EL (cell line): ENCODE data around the gene NECTIN4.
A peak's percentile ranks its signal among the peaks of the same experiment; 100 is the strongest.

Experiments
- DNase-seq: peaks from one replicate; pipeline ENCODE4 v3.0.0-alpha.2; 2016

Gene NECTIN4

GRCh38 chr1:161111117-161111516, 21.8 kb upstream of the NECTIN4 start:
- DNase-seq: no peak

GRCh38 chr1:161106431-161106830, 17.1 kb upstream of the NECTIN4 start:
- DNase-seq: no peak

- no peak for DNase-seq
Observed at GRCh38 chr1:161100556-161100955, 11.2 kb upstream of the NECTIN4 start.

GRCh38 chr1:161099090-161099802, 9.9 kb upstream of the NECTIN4 start:
- no peak for DNase-seq

- peak; percentile 70 for DNase-seq
Observed at GRCh38 chr1:161098210-161099068, 9.1 kb upstream of the NECTIN4 start, which contains the start of gene KLHDC9. Gene KLHDC9, plus strand, starts transcription at chr1:161098361. Its CDS starts 175 bp downstream, at chr1:161098536.

GRCh38 chr1:161096530-161096929, 7.2 kb upstream of the NECTIN4 start:
- no peak for DNase-seq

- DNase-seq: no peak
Observed at GRCh38 chr1:161096015-161096414, 6.7 kb upstream of the NECTIN4 start.

- no peak for DNase-seq
Observed at GRCh38 chr1:161095230-161095629, 5.9 kb upstream of the NECTIN4 start.

GRCh38 chr1:161094481-161094880, 5.1 kb upstream of the NECTIN4 start:
- no peak for DNase-seq

GRCh38 chr1:161092621-161093028, 3.3 kb upstream of the NECTIN4 start:
- peak; percentile 52 for DNase-seq

- DNase-seq: no peak
Observed at GRCh38 chr1:161091796-161092507, 2.6 kb upstream of the NECTIN4 start.

- DNase-seq: no peak
Observed at GRCh38 chr1:161091093-161091492, 1.7 kb upstream of the NECTIN4 start.

- no peak for DNase-seq
Observed at GRCh38 chr1:161090617-161091016, 1.3 kb upstream of the NECTIN4 start.

- no peak for DNase-seq
Observed at GRCh38 chr1:161089938-161090337, 580 bp upstream of the NECTIN4 start.

GRCh38 chr1:161088587-161089110, 709 bp downstream of the NECTIN4 start:
- peak; percentile 57 for DNase-seq

GRCh38 chr1:161086457-161086856, 2.9 kb downstream of the NECTIN4 start:
- no peak for DNase-seq

- peak; percentile 53 for DNase-seq
Observed at GRCh38 chr1:161085165-161085564, 4.2 kb downstream of the NECTIN4 start.

GRCh38 chr1:161084597-161084988, 4.8 kb downstream of the NECTIN4 start:
- DNase-seq: no peak

GRCh38 chr1:161083748-161084596, 5.4 kb downstream of the NECTIN4 start:
- DNase-seq: no peak

GRCh38 chr1:161082996-161083747, 6.2 kb downstream of the NECTIN4 start:
- DNase-seq: peak; percentile 94

GRCh38 chr1:161082483-161082882, 6.9 kb downstream of the NECTIN4 start:
- no peak for DNase-seq
